SW 1271 (cell line): ENCODE measurements around the gene FOXP1.
"Not testable (repeated sequence)": the region's sequence is repeated elsewhere in the genome, so short reads cannot be mapped to it uniquely, and the experiment has no call there.

Experiments
- DNase-seq, 2 experiments: peaks; one replicate each; lab custom pipeline; 2025; lab: John Stamatoyannopoulos, UW

The FOXP1 gene

DNA sequence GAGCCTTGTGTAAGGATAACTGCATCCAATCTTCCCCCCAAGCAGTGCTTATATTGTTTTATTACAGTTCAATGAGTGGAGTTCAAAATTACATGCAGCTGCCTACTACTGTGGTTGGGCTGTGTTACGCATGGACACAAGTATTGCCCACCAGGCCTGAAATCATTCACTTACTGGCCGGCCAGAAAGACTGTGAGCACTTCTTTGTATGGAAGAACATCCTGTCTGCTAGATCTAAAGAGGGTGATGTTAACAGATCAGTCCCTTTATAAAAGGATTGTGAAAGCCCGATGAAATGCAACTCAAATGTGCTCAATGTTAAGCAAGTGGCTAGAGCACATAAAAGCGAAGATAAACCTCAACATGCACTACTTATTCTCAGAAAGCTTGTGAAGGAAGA lies 132.5 kb downstream of the FOXP1 start:
- DNase-seq: no peak

DNA sequence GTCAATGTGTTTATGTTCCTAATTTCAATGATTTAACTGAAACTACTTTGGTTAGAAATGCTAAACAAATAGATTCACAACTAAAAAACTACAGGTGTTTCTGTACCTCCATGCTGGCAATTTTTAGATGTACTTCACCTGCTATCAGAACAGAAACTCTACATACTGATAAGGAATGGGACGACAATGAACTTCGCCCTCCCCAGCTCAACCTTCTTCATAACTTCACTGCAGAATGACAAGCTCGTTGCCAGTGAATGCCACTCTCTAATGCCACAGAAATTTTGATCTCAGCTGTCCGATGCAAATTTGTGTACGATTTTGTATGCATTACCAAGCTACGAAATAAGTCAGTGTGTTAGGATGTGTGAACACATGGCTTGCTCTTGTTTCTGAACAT lies 133.4 kb downstream of the FOXP1 start:
- no peak for DNase-seq

- no peak for DNase-seq
Observed at GRCh38 chr3:71447803-71448202, 135.7 kb downstream of the FOXP1 start.

GRCh38 chr3:71447197-71447596 lies 136.3 kb downstream of the FOXP1 start:
- DNase-seq: no peak

- no peak for DNase-seq
Observed at GRCh38 chr3:71446734-71447133, 136.8 kb downstream of the FOXP1 start.

GRCh38 chr3:71446260-71446659 lies 137.3 kb downstream of the FOXP1 start:
- no peak for DNase-seq

- no peak for DNase-seq
Observed at GRCh38 chr3:71444861-71445259, 138.7 kb downstream of the FOXP1 start.

- no peak for DNase-seq
Observed at GRCh38 chr3:71444028-71444860, 139.3 kb downstream of the FOXP1 start.

DNA sequence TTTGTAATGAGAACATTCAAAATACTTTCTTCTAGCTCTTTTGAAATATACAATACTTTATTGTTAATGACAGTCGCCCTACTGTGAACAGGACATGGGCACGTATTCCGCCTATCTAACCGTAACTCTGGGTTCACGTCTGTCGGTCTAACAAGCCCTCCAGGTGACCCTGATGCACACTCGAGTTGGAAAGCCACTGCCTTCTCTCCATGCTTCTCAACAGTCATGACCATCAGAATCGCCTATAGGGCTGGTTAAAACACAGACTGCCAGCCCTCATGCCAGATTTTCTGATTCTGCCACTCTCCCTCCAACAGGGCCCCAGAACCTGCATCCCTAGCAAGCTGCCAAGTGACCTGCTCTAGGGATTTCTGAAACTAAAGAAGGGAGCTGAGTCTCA lies 140.2 kb downstream of the FOXP1 start:
- DNase-seq: no peak

DNA sequence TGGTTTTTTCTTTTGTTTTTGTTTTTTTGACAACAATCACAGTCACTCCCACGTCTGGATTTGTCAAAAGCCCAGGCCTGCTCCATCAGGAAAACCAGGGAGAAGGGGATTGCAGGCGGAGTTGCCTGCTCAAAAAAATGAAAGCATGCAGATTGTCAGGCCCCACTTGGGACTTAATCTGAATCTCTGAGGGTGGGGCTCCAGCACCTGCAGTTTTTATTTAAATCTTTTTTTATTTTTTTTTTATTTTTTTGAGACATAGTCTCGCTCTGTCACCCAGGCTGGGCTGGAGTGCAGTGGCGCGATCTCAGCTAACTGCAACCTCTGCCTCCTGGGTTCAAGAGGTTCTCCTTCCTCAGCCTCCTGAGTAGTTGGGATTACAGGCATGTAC lies 140.9 kb downstream of the FOXP1 start:
- no peak for DNase-seq

DNA sequence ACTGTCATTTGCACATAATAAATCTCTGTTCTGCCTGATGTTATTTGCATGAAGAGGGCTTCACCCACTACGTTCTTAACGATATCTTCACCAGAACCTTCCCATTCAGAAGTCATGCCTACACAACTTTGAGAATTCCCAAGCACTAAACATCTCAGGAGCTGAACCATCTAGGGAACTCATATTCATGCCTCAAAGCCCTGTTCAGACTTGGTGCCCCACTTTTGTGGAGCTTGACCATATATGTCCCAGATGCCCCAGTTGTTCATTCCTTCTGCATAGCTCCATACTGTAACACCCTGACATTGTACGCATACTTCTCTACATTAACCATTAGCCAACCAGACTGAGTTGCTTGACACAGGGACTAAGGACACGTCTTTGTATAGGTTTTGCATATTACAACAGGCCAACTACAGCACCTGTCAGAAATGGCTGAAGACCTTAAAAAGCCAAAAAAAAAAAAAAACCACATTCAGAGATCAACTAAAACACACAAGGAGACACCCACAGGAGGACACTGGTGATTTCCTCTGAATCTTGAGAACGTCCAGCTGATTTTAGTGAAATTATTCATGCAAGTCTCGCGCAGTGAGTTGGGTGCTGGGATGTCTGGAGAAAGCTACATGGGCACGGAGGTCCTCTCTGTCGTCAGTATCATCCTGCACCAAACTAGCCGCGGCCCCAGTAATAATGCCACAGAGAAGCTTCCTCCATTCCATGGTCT lies 141.4 kb downstream of the FOXP1 start:
- no peak for DNase-seq

- no peak for DNase-seq
Observed at GRCh38 chr3:71441217-71441924, 142.2 kb downstream of the FOXP1 start.

GRCh38 chr3:71438904-71439303 lies 144.6 kb downstream of the FOXP1 start:
- DNase-seq: no peak

DNA sequence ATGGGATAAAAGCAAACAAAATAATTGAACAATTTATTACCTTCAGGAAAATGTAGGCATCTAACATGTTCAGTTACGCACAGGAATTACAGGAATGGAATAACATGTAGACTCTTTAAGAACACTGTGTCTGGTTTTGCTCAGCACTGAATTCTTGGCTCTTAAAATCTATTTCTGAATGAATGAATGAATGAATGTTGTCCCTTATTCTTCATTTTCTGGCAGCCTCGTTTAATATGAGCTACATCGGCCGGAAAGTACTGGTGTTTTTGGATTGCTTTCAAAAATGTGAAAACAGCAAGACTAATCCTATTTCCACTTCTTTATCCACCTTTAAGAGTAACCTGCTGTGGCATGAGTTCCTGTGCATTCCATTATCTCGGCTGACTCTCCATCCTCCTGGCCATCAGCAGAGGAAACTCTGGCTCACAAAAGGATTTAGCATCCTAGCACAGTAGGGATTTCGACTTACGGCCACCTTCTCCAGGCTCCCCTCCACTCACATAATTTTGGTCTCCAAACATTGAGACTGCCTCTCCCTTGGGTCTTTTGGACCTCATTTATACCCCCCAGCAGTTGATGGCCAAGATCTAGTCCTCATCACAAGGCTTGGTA lies 145.3 kb downstream of the FOXP1 start:
- no peak for DNase-seq

GRCh38 chr3:71436337-71436736 lies 147.2 kb downstream of the FOXP1 start:
- DNase-seq: no peak

GRCh38 chr3:71435836-71436235 lies 147.7 kb downstream of the FOXP1 start:
- DNase-seq: not testable (repeated sequence)

GRCh38 chr3:71433631-71434030 lies 149.9 kb downstream of the FOXP1 start:
- no peak for DNase-seq

DNA sequence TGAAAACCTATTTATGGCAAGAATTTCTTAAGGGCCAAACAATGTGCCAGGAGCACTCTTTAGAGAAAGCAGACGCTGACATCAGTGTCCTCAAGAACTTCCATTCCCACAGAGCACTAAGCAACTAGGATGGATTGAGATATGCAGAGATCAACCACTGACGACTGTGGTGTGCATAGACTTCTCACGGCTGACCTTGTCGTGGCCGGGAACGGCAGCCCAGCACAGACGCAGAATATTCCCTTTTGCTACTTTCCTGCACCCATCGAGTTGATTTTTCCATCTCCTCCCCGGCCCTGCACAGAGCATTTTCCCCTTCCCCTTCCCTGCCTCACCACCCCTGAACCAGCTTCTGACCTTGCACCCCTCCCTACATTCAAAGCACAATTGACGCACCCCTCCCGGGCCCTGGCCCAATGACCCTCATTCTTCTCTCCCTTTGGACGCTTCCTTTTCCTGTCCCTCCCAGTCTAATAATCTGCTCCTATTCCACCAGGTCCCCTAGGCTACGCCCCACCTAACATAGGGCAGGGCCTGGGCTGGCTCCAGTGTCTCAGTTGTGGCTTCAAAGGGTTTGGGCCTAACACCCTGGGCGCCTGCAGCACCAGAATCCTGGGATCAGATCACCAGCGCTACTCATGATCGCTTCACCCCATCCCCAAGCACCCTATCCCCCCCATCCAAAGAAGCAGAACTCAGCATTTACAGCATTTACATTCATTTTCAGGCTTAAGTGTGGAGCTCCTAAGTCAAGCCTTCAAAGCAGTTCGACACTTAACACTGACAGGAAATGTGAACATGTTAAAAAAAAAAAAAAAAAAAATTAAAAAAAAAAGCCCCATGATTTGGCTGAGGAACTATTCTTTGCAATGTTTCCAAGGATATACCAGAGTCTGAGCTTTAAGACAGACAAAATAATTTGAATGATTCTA lies 151.2 kb downstream of the FOXP1 start:
- DNase-seq: no peak

DNA sequence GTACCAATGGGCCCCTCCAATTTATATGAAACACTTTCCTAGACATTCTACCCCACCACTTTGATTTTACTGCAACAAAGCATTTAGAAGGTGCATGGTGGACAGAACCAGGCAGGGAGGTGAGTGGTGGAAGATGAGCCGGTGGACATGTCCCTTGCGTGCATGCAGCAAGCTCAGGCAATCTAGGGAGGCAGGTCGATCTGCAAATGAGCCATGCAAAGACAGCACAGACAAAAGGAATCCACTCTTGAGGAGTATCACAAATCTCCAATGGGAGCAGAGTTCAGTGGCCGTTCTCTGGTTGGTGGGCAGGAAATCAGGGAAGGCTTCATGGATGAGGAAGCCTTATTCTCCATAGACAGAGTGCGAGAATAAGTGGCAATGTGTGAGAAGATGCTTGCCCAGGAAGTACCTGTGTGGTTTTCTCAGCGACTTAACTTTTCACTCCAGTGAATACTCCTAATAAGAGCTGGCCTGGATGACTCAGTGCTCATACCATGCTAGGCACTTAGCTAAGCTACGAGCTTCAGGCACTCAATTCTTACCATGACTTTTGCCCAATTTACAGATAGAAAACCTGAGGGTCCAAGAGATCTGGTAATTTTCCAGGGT lies 152.5 kb downstream of the FOXP1 start:
- no peak for DNase-seq

GRCh38 chr3:71429597-71429988 lies 153.9 kb downstream of the FOXP1 start:
- no peak for DNase-seq
